OCI-LY1 (cell line): ENCODE data around the gene CASP1.
"Not testable (repeated sequence)": the region's sequence is repeated elsewhere in the genome, so short reads cannot be mapped to it uniquely, and the experiment has no call there.

ENCODE experiments used
- EZH2 ChIP-seq: fragments of 200-600 bp; sonication (generic), shearing (Covaris generic); IDR thresholded peaks from 2 replicates; pipeline ENCODE4 v1.8.0; 2017; ENCODE audit warnings: borderline replicate concordance, mixed run types, mild to moderate bottlenecking, antibody characterized with exemption, low read length, moderate library complexity, mixed read lengths
- TF ChIP-seq, protein P1 (sequence below): fragments of 200-600 bp; sonication (generic), shearing (Covaris generic); IDR thresholded peaks from 2 replicates; pipeline ENCODE4 v1.5.1; 2017; ENCODE audit warnings: mild to moderate bottlenecking, antibody characterized with exemption, low read length, moderate library complexity, mixed read lengths

DNA sequence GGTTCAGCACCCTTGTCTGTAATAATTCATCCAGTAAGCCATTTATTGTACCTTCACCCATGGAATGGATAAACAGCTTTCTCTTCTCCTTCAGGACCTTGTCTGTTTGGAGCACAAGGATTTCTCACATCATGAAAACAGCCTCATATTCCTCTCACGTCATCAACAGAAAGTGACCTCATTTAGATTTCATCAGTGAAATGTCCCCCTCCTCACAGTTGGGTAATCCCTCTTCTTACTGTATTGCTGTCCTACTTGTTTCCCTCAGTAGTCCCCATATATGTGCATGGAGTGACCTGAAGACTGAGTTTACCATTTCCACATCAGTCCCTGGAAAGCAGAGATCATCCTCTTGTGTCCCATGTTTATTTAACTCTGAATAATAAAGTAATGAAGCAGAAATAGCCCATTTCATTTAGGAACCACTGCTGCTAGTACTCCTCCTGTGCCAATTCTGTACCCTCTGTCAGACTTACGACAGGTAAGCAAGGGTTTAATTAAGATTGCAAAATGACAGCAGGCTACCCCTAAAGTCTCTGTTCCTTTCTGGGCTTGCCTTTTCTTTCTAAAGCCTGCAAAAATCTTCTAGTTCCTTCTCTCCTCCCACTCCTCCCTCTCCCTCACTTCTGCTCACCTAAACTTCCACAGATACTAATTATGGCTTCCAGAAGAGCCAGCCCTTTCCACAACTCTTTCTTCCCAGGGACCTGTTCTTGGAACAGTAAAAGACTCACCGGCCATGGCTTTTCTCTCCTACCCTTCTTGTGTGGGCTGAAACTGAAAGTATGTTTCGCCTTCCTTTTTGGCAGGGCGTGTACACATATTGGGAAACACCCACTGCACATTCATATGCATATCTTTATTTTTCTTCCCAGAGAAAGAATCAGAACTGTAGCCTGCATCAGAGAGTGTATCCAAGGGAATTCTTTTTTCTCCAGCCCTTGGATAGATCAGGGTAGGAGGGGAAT is 9.9 kb upstream of the CASP1 start, which contains the start of gene CARD16:
- TF ChIP-seq, protein P1, sequence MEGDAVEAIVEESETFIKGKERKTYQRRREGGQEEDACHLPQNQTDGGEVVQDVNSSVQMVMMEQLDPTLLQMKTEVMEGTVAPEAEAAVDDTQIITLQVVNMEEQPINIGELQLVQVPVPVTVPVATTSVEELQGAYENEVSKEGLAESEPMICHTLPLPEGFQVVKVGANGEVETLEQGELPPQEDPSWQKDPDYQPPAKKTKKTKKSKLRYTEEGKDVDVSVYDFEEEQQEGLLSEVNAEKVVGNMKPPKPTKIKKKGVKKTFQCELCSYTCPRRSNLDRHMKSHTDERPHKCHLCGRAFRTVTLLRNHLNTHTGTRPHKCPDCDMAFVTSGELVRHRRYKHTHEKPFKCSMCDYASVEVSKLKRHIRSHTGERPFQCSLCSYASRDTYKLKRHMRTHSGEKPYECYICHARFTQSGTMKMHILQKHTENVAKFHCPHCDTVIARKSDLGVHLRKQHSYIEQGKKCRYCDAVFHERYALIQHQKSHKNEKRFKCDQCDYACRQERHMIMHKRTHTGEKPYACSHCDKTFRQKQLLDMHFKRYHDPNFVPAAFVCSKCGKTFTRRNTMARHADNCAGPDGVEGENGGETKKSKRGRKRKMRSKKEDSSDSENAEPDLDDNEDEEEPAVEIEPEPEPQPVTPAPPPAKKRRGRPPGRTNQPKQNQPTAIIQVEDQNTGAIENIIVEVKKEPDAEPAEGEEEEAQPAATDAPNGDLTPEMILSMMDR = not testable (repeated sequence)
- not testable (repeated sequence) for TF ChIP-seq EZH2
